Peyer's patch (tissue), 4 donors: ENCODE measurements around the gene EXOC1.

Experiments
- CTCF ChIP-seq, 6 experiments: fragments of 450-650 bp in 4 of 6; fragments of 200-600 bp in 2 of 6; sonication (generic) in 1 of 6; IDR thresholded peaks; one replicate each; pipeline ENCODE4 v1.5.1; 2017 to 2019; ENCODE audit warnings: antibody characterized with exemption in 6 of 6, mild to moderate bottlenecking in 3 of 6, moderate library complexity in 1 of 6
- POLR2A ChIP-seq, 2 donors: fragments of 450-650 bp; IDR thresholded peaks; one replicate each; pipeline ENCODE4 v1.5.1; 2017; ENCODE audit warnings: antibody characterized with exemption in 2 of 2, mild to moderate bottlenecking in 2 of 2, moderate library complexity in 2 of 2

GRCh38 chr4:55822329-55822728 lies 31.1 kb upstream of the EXOC1 start:
- TF ChIP-seq CTCF (IDR thresholded peaks at IDR 0.05) (no peak), POLR2A (IDR thresholded peaks at IDR 0.05) (no peak)
